Erythroblast (primary cell): ENCODE results near the gene PLIN3.

Experiments
- GATA1 ChIP-seq: IDR thresholded peaks from 2 replicates; pipeline ENCODE4 v1.6.1; 2011; ENCODE audit warnings: low read depth, mild to moderate bottlenecking, control low read depth, low read length, moderate library complexity
- POLR2A ChIP-seq: IDR thresholded peaks from 2 replicates; pipeline ENCODE4 v1.6.1; 2011; ENCODE audit warnings: mild to moderate bottlenecking, low read length

DNA sequence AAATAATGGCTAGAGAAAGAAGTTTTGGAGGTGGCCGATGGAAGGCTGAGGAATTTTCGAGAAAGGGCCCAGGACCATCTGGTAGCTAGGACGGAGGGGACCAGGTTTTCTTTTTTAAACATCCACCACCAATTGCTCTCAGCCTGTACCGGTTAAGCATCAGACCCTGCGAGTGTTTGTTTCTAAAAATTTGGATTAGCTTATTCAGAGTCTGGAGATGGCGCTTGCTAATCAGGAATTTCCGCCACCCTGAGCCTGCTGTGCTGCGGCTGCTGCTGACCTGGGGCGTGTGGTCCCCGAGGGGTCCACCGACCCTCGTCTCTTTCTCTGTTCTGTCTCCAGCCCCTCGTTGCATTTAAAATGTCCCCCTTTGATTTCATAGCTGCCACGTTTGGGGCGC, 43.8 kb upstream of the PLIN3 start:
- TF ChIP-seq POLR2A (no peak), GATA1 (no peak)
